GM18951 (cell line): ENCODE data around the gene CLHC1.
"Not testable (repeated sequence)": the region's sequence is repeated elsewhere in the genome, so short reads cannot be mapped to it uniquely, and the experiment has no call there.

Experiments used
- POLR2A ChIP-seq: IDR thresholded peaks from 4 replicates; pipeline ENCODE4 v1.6.1; 2011; ENCODE audit warnings: mild to moderate bottlenecking; ENCODE audit not compliant: insufficient read length, insufficient read depth; ENCODE audit errors: extremely low read depth
- in situ Hi-C: fragments of 300-500 bp; cut with MboI; formaldehyde crosslinking; loops from one replicate; pipeline ENCODE4 v1.12.0; 2022; ENCODE audit warnings: low sequenced_read_pairs, mixed read lengths, inconsistent platforms; ENCODE audit not compliant: unreplicated experiment

Gene CLHC1

DNA sequence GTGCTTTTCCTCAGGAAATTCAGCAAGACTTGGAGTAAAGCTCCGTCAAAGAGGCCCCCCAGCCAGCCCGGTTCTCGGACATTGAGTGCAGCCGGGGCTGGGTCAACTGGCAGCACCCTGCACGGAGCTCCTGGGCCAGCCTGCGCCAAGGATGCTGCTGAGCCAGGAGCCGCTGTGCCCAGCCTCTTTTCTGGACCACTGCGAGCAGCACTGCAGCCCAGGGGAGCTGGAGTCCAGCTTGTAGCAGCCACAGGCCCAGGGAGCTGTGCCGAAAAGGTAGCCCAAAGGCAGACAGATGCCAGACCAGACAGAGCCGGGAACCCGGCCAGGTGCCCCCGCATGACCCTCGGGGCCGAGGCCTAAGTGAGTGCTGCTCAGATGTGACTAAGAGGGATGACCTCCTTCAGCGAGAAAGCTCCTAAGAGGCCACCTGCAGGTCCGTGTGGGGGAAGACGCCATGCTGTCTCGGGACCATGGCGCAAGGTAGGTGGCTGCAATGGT lies 7.3 kb downstream of the CLHC1 start:
- no peak for TF ChIP-seq POLR2A
- in situ Hi-C loops, result no loop called here

DNA sequence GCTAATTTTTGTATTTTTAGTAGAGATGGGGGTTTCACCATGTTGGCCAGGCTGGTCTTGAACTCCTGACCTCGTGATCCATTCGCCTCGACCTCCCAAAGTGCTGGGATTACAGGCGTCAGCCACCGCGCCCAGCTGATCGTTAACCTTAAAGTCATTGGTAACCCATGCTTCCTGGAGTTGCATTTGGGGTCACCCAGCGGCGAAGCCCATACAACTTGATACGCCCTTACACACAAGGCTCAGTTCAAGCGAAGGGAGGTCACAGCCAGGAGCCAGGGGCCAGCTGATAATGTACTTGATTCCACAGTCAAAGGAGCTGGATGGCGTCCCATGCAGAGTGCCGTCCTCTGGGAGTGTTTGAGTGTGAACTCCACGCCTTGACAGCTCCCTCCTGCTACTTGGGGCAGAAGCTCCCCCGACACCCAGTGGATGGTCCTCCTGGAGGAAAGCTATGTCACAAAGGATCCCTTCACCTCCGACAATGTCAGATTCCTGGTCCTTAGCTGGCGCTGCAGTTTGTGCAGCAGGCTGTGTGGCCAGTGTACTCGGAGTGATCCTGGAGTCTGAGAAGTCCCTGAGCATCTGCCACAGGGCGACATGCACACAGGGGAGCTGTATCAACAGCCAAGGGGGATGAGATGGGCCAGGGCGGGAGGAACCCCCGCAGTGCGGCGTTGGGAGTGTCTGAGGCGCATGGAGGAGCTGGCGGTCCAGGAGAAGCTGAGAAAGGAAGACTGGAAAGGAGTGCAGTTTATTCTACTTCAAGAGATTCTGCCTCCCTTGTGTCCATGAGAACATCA lies 7.9 kb downstream of the CLHC1 start:
- in situ Hi-C loops, result no loop called here
- no peak for TF ChIP-seq POLR2A

- no peak for TF ChIP-seq POLR2A
- in situ Hi-C loops, result no loop called here
These were observed 18.3 kb downstream of the CLHC1 start for GRCh38 chr2:55213822-55214221.

DNA sequence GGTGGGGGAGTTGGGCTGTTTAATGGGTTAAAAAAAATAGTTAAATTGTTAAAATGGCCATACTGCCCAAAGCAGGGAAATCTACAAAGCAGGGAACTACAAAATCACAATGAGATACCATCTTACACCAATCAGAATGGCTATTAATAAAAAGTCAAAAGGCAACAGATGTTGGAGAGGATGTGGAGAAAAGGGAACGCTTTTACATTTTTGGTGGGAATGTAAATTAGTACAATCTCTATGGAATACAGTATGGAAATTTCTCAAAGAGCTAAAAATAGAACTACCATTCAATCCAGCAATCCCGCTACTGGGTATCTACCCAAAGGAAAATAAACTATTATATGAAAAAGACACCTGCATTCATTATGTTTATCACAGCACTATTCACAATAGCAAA lies 27.1 kb downstream of the CLHC1 start:
- TF ChIP-seq POLR2A, result no peak
- in situ Hi-C loops, result no loop called here

DNA sequence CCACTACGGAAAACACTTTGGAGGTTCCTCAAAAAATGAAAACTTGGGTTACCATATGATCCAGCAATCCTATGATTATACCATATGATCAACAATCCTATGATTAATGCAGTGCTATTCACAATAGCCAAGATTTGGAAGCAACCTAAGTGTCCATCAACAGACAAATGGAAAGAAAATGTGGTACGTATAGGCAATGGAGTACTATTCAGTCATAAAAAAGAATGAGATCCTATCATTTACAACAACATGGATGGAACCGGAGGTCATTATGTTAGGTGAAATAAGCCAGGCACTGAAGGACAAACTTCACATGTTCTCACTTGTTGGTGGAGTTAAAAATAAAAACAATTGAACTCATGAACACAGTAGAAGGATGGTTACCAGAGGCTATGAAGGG lies 27.6 kb downstream of the CLHC1 start:
- no peak for TF ChIP-seq POLR2A
- in situ Hi-C loops, result no loop called here

GRCh38 chr2:55200416-55200815 lies 31.7 kb downstream of the CLHC1 start:
- no peak for TF ChIP-seq POLR2A

GRCh38 chr2:55196526-55196925 lies 35.6 kb downstream of the CLHC1 start:
- TF ChIP-seq POLR2A, result no peak
- in situ Hi-C loops, result no loop called here

More at GRCh38 chr2:55200416-55200815, 31.7 kb downstream of the CLHC1 start:
- in situ Hi-C loops, result no loop called here

- in situ Hi-C loops, result not testable (repeated sequence)
These were observed 40.2 kb downstream of the CLHC1 start for GRCh38 chr2:55191888-55192287.

DNA sequence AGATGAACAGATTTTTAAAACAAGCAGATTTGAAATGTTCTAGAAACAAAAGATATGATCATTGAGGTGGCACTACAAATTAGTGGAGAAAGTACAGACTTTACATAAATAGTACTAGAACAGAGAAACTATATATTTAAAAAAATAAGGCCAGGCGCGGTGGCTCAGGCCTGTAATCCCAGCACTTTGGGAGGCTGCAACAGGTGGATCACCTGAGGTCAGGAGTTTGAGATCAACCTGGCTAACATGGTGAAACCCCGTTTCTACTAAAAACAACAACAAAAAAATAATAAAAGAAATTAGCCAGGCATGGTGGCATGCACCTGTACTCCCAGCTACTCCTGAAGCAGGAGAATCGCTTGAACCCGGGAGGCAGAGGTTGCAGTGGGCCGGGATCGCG lies 45.3 kb downstream of the CLHC1 start:
- in situ Hi-C loops, result not testable (repeated sequence)

DNA sequence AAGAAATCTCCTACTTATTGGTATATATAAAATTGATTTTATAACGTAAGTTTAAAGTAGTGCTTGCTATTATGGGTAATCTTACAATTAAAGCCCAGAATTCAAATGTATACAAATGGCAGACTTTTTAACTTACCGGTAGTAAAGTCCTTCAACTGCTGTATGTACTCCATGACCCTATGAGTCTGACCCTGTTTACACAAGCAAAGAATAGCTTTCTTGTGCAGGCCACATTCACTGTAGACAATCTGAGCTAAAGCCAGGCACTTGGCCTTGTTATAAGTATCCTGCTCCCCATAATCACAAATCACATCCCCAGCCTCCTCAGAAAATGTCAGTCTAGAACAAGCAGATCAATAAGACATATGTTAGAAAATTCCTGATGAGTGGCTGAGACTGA lies 51.7 kb downstream of the CLHC1 start:
- no peak for TF ChIP-seq POLR2A
- in situ Hi-C loops, result no loop called here

GRCh38 chr2:55176094-55176415 lies 56.0 kb downstream of the CLHC1 start:
- in situ Hi-C loops, result loop anchor here (10.0 kb wide), 2 partner anchors 151 to 271 kb away; no protein-coding TSS in a partner anchor
- no peak for TF ChIP-seq POLR2A

GRCh38 chr2:55175254-55176093 lies 56.6 kb downstream of the CLHC1 start:
- in situ Hi-C loops, result loop anchor here (10.0 kb wide), 2 partner anchors 151 to 271 kb away; no protein-coding TSS in a partner anchor
- TF ChIP-seq POLR2A, result no peak

DNA sequence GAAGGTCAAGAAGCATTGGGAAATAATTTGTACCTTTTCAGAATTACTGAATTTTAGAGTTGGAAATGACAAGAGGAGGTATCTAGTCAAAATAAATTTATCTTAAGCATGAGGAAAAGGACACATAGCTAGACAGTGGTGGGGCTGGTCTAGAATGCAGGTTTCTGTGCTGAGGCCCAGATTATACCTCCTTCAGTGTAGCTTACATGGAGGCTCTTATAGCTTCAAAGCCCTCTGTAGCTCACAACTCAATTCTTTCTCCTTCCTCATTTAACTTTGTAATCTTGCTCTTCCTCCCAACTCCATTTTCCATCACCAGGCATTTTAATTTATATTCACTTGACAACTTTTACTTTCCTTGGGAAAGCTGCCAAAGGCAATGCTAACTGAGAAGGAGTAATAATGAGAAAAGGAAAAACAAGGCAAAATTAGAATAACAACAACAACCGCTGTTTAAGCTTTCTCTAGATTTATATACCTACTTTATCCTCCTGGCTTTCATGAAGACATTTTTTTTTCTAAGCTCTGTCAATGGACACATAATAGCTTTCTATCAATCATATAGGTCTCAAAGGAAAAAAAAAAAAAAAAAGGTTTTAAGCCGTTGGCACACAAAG lies 58.5 kb downstream of the CLHC1 start:
- in situ Hi-C loops, result loop anchor here (10.0 kb wide), 2 partner anchors 149 to 269 kb away; no protein-coding TSS in a partner anchor
- TF ChIP-seq POLR2A, result no peak
